Retinal pigment epithelial cell (primary cell): Measurements from ENCODE around the gene PARP6.

ENCODE experiments used
- DNase-seq: peaks from one replicate; pipeline ENCODE4 v3.0.0-alpha.2; 2010; ENCODE audit warnings: low read depth
- H3K4me3 ChIP-seq: 2 replicates; pipeline ENCODE4 v1.5.1; 2011; ENCODE audit warnings: mild to moderate bottlenecking, low read length, control low read depth, moderate library complexity
- CTCF ChIP-seq: conservative IDR thresholded peaks from 2 replicates; pipeline ENCODE4 v1.5.1; 2011; ENCODE audit warnings: low read depth, low read length, control low read depth, inconsistent platforms

PARP6 gene

GRCh38 chr15:72265031-72265430 is 7.3 kb downstream of the PARP6 start:
- no peak for DNase-seq
- TF ChIP-seq CTCF, result no peak

GRCh38 chr15:72252663-72253299 is 19.6 kb downstream of the PARP6 start:
- no peak overlapping the region for H3K4me3 ChIP-seq
- no peak for TF ChIP-seq CTCF
- no peak for DNase-seq

More at GRCh38 chr15:72265031-72265430, 7.3 kb downstream of the PARP6 start:
- no peak overlapping the region for H3K4me3 ChIP-seq

- H3K4me3 ChIP-seq, result no peak overlapping the region
- DNase-seq, result no peak
- TF ChIP-seq CTCF, result no peak
Observed at GRCh38 chr15:72249142-72249810, 23.1 kb downstream of the PARP6 start.

GRCh38 chr15:72248514-72248913 is 23.8 kb downstream of the PARP6 start:
- TF ChIP-seq CTCF, result no peak
- no peak overlapping the region for H3K4me3 ChIP-seq
- DNase-seq, result no peak

GRCh38 chr15:72242775-72243370 is 29.5 kb downstream of the PARP6 start:
- DNase-seq, result no peak
- TF ChIP-seq CTCF, result no peak
- H3K4me3 ChIP-seq, result no peak overlapping the region

GRCh38 chr15:72239652-72240051 is 32.7 kb downstream of the PARP6 start:
- no peak for TF ChIP-seq CTCF
- H3K4me3 ChIP-seq, result no peak overlapping the region
- DNase-seq, result no peak

GRCh38 chr15:72238586-72238985 is 33.8 kb downstream of the PARP6 start:
- no peak for DNase-seq
- no peak overlapping the region for H3K4me3 ChIP-seq
- TF ChIP-seq CTCF, result no peak
